Central memory CD8-positive, alpha-beta T cell (primary cell): ENCODE results near the gene TANGO2.
A peak's percentile ranks its signal among the peaks of the same experiment; 100 is the strongest.

ENCODE experiments used
- ATAC-seq: fragments of 150-1000 bp; cut with Tn5 transposase; replicated peaks from 2 replicates; pipeline ENCODE4 v1.10.0; 2022; ENCODE audit warnings: mild to moderate bottlenecking, moderate FRiP score, moderate number of reproducible peaks; ENCODE audit not compliant: poor library complexity, severe bottlenecking; ENCODE audit errors: extremely low read depth
- DNase-seq, 2 donors: peaks; one replicate each; pipeline ENCODE4 v3.0.0; 2021; ENCODE audit warnings: low spot score in 2 of 2
- H3K27ac Mint-ChIP-seq: one replicate; pipeline ENCODE4 v1.8.0; 2022; ENCODE audit warnings: low read depth, mild to moderate bottlenecking, moderate library complexity, mixed read lengths
- H3K27me3 Mint-ChIP-seq: one replicate; pipeline ENCODE4 v1.8.0; 2022; ENCODE audit warnings: mixed read lengths
- H3K36me3 Mint-ChIP-seq: one replicate; pipeline ENCODE4 v1.8.0; 2022; ENCODE audit warnings: mild to moderate bottlenecking, moderate library complexity, mixed read lengths; ENCODE audit not compliant: insufficient read depth
- H3K4me1 Mint-ChIP-seq: one replicate; pipeline ENCODE4 v1.8.0; 2022; ENCODE audit warnings: mixed read lengths
- H3K4me3 Mint-ChIP-seq: one replicate; pipeline ENCODE4 v1.8.0; 2022; ENCODE audit warnings: mild to moderate bottlenecking, moderate library complexity, mixed read lengths
- H3K9me3 Mint-ChIP-seq: one replicate; pipeline ENCODE4 v1.8.0; 2022; ENCODE audit warnings: mixed read lengths

The TANGO2 gene

DNA sequence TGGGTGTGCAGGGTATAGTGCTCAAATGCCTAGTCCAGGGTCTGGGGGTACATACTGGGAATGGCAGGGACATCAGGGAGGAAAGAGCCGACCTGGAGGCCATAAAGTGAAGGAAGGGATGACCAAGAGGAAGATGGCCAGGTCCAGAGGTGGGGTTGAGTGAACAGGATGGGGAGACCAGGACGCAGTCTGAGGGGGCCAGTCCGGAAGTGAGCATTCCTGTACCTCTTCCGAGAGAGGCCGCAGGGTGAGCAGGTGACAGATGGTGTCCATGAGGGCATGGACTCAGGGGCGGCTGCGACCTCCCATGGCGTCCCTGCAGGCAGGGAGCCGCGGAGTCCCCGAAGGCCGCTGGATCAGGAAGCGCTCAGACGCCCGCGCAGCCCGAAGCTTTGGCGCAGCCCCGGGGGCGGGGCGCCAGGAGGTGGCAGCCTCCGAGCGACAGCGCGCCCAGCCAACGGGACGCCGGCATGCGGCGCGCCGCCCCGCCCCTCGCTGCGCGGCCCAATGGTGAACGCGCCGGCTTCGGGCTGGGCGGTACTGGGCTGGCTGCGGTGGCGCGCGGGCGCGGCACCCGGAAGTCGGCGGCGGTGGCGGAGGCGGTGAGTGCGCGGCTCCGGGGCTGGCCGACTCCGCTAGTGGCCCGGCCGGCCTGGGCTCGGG, at the start of gene TANGO2:
Gene TANGO2 (plus strand): TSS at position 578 of the 663 bp plus-strand sequence. CDS start 15,689 bp downstream, outside the sequence.
- peak; percentile 92 for ATAC-seq
- Mint-ChIP-seq H3K27ac (peak within 1 kb of the TSS; percentile 88), H3K9me3 (no peaks in the 10 kb centered on the region), H3K4me3 (peak within 1 kb of the TSS; percentile 87), H3K4me1 (peaks cover 42% of the 10 kb centered on the region), H3K36me3 (peaks cover 20% of the 10 kb centered on the region), H3K27me3 (no peaks in the 10 kb centered on the region)
- peak; percentile 89 for DNase-seq

GRCh38 chr22:19971276-19972124, 49.4 kb upstream of the TANGO2 start:
- Mint-ChIP-seq H3K4me1 (peaks cover 18% of the 10 kb centered on the region), H3K4me3 (no peak overlapping the region), H3K9me3 (no peaks in the 10 kb centered on the region), H3K27ac (no peak overlapping the region), H3K27me3 (no peaks in the 10 kb centered on the region), H3K36me3 (peaks cover 5% of the 10 kb centered on the region)
- DNase-seq (no peak), ATAC-seq (peak; percentile 45)

DNA sequence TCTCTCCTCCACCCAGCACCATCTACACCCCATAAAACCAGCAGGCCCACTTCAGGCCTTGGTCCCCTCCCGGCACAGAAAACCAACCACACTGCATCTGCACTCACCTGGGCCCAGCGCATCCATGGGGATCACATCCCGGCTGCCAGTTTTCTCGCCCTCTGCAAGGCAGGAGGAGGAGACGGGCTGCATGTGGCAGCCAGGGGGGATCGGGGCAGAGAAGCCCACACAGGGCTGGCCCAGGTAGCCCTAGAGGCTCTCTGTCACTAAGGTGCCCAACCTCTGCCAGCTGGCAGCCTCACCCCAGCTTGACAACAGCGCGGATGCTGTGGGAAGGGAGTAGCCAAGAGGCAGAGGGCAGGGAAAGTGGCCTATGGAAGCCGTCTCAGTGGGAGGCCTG, 48.7 kb upstream of the TANGO2 start:
- DNase-seq (no peak), ATAC-seq (no peak)
- peaks cover 5% of the 10 kb centered on the region for H3K36me3 Mint-ChIP-seq
- H3K27me3 Mint-ChIP-seq: no peaks in the 10 kb centered on the region
- no peaks in the 10 kb centered on the region for H3K9me3 Mint-ChIP-seq
- peaks cover 18% of the 10 kb centered on the region for H3K4me1 Mint-ChIP-seq
- no peak overlapping the region for H3K4me3 Mint-ChIP-seq
- H3K27ac Mint-ChIP-seq: no peak overlapping the region

DNA sequence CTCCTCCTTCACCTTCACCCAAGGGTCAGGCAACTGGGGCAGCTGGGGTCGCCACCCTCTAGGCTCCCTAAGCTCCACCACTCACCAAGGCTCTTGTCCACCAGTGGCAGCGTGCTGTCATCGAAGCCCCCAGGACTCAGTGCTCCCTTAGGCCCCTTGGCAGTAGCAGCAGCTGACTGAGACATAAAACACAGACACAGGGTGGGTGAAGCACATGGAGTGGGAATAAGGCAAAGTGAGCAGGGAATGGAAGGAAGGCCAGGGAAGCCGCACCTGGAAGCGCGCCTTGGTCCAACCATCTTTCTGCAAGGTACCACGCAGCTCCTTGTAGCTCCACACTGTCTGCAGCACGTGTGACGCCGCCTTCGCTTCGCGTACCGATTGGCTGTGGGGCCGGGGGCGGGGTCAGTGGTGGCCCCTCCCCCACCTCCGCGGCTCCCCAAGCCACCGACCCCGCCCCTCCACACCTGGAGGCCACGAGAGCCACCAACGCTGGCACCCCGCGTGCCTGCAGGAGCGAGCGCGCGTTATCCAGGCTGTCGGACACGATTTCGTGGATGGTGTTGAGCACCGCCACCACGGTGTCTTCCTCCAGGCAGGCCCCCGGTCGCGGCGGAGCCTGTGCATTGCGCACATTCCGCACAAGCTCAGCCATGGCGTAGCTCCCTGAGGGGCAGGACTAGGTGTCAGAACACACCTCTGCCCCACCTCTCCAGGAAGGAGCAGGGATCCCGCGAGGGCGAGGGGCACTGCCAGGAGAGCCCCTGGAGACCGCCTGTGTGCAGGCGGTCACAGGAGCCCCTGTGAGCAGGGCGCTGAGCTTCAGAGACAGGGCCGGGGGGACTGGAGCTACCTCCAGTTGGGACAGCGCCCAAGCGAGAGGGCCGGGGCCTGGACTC, 48.0 kb upstream of the TANGO2 start:
- peaks cover 5% of the 10 kb centered on the region for H3K36me3 Mint-ChIP-seq

DNA sequence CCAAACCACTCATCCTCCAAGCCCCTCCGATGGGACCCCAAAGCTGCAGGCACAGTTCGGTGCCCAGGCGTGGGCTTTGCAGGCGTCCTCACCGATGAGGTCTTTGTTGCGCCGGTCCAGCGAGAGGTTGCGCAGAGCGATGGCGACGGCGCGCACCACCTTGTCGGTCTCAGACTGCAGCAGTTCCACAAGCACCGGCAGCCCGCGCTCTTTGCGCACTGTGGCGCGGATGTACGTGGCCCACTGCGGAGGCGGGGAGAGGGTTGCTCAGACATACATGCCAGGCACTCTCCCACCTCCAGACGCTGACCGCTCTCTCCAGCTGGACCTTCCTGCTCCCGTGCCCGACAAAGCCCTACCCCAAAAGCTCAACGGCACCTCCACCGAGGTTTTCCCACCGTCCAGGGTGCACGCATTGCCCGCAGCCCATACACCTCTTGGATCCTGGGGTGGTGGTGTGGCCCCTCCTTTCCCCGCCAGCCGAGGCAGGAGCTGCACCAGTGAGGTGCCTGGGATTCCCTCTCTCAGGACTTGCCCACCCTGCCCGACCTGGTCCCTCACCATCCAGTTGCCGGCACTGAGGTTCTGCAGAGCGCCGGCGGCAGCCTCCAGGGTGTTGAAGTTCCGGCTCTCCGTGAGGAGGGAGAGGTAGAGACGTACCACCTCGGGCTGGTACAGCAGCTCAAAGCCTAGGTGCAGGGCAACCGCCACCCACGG, 47.2 kb upstream of the TANGO2 start:
- no peaks in the 10 kb centered on the region for H3K9me3 Mint-ChIP-seq
- peaks cover 5% of the 10 kb centered on the region for H3K36me3 Mint-ChIP-seq
- H3K4me1 Mint-ChIP-seq: peaks cover 18% of the 10 kb centered on the region
- no peak overlapping the region for H3K27ac Mint-ChIP-seq
- no peaks in the 10 kb centered on the region for H3K27me3 Mint-ChIP-seq
- H3K4me3 Mint-ChIP-seq: no peak overlapping the region
- no peak for ATAC-seq
- no peak for DNase-seq

More for the DNA sequence above, 48.0 kb upstream of the TANGO2 start:
- ATAC-seq (no peak), DNase-seq (no peak)
- Mint-ChIP-seq H3K4me3 (no peak overlapping the region), H3K9me3 (no peaks in the 10 kb centered on the region), H3K27ac (no peak overlapping the region), H3K4me1 (peaks cover 18% of the 10 kb centered on the region), H3K27me3 (no peaks in the 10 kb centered on the region)

- no peaks in the 10 kb centered on the region for H3K9me3 Mint-ChIP-seq
- no peak for DNase-seq
- H3K27ac Mint-ChIP-seq: no peak overlapping the region
- H3K27me3 Mint-ChIP-seq: no peaks in the 10 kb centered on the region
- no peak overlapping the region for H3K4me3 Mint-ChIP-seq
- H3K4me1 Mint-ChIP-seq: peaks cover 18% of the 10 kb centered on the region
- ATAC-seq: no peak
- peaks cover 5% of the 10 kb centered on the region for H3K36me3 Mint-ChIP-seq
Observed at GRCh38 chr22:19974268-19974861, 46.5 kb upstream of the TANGO2 start.

DNA sequence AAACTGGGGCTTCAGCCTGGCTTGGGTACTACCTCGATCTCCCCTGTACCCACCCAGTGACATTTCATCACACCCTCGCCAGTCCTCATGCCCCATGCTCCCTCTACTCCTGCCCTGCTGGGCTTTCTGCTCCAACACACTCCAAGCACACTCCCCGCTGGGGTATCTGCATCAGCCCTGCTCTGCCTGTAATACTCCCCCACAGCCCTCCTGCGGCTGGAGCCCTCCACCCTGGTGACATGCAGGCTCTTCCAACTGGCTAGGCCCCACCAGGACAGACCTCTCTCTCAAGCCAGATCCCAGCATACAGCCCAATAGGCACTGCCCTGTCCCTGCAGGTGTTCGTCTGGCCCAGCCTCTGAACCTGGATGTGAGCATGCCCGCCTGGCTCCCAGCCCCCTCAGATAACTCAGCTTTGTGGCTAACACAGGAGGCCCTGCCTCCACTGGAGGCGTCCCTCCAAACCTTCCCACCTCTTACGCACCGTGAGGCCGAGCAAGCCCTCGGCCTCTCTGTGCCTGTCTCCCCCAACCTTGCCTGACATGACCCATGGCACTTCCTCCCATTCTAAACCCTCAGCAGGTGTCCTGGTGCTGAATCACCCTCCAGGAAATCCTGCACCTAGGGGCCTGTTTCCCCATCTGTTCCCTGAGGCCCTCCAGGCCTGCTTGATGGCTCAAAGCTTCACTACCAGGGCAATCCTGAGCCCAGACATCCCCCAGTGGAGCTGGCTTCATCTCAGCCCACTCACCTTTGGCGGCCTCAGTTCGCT, 45.8 kb upstream of the TANGO2 start:
- no peak for DNase-seq
- peaks cover 18% of the 10 kb centered on the region for H3K4me1 Mint-ChIP-seq
- H3K27me3 Mint-ChIP-seq: no peaks in the 10 kb centered on the region
- ATAC-seq: no peak
- no peaks in the 10 kb centered on the region for H3K9me3 Mint-ChIP-seq
- H3K36me3 Mint-ChIP-seq: peaks cover 5% of the 10 kb centered on the region
- H3K27ac Mint-ChIP-seq: no peak overlapping the region
- no peak overlapping the region for H3K4me3 Mint-ChIP-seq

GRCh38 chr22:19975707-19976035, 45.2 kb upstream of the TANGO2 start:
- Mint-ChIP-seq H3K36me3 (peaks cover 4% of the 10 kb centered on the region), H3K4me1 (peaks cover 15% of the 10 kb centered on the region), H3K4me3 (no peak overlapping the region), H3K27me3 (no peaks in the 10 kb centered on the region), H3K27ac (no peak overlapping the region), H3K9me3 (no peaks in the 10 kb centered on the region)
- ATAC-seq (no peak), DNase-seq (no peak)

GRCh38 chr22:19976671-19977070, 44.2 kb upstream of the TANGO2 start:
- Mint-ChIP-seq H3K27me3 (no peaks in the 10 kb centered on the region), H3K27ac (no peak overlapping the region), H3K4me1 (peaks cover 9% of the 10 kb centered on the region), H3K9me3 (no peaks in the 10 kb centered on the region), H3K36me3 (peaks cover 4% of the 10 kb centered on the region), H3K4me3 (no peak overlapping the region)
- ATAC-seq (no peak), DNase-seq (no peak)

DNA sequence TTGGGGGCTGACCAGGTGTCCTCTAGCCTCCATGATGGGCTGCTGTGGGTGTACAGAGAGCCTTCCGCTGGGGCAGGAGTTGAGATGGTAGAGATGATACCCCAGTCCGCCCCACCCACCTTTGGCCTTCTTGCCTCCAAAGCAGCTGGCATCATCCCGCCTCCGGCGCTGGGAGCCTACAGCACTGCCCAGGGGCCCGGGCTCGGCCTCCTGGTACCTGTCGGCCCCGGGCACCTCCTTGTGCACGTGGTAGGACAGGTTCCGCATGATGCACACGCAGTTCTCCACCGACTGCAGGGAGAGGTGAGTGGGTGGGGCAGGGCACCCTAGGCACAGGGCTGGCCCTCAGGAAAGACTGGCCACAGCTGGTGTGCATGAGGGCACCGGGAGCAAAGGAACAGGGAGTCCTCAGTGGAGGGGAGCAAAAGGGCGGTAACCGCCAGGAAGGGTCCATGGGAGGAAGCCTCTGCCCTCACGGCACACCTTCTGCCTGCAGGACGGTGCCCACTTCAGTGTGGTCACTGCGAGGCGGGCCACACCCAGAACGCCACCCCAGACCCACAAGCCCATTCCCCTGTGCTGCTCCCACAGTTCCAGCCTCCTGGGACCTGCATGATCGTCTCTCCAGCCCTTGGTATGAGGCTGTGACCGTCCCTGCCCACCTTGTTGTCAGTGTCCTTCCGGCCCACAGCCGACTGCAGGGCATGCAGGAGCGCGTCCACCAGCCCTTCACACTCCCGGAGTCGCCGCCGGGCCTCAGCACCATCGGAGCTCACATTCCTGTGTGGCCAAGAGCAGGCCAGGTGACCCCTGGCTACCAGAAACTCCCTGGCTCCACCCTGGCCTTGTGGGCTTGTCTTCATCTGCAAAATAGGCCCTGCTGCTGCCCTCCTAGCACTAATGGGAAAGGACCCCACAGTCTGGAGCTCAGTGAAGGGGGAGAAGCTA, 43.3 kb upstream of the TANGO2 start:
- ATAC-seq: no peak
- no peak overlapping the region for H3K27ac Mint-ChIP-seq

More for the DNA sequence above, 43.3 kb upstream of the TANGO2 start:
- Mint-ChIP-seq H3K36me3 (peaks cover 4% of the 10 kb centered on the region), H3K27me3 (no peaks in the 10 kb centered on the region), H3K4me3 (no peak overlapping the region), H3K4me1 (peaks cover 9% of the 10 kb centered on the region), H3K9me3 (no peaks in the 10 kb centered on the region)
- no peak for DNase-seq
